SIG-M5 treated with dmso at 0.1 percent for 504 hours (cell line): Measurements from ENCODE around the gene HNF1A.

Experiments used
- DNase-seq: peaks from one replicate; lab custom pipeline; 2025; ENCODE audit not compliant: unreplicated experiment; lab: John Stamatoyannopoulos, UW

Gene HNF1A

DNA sequence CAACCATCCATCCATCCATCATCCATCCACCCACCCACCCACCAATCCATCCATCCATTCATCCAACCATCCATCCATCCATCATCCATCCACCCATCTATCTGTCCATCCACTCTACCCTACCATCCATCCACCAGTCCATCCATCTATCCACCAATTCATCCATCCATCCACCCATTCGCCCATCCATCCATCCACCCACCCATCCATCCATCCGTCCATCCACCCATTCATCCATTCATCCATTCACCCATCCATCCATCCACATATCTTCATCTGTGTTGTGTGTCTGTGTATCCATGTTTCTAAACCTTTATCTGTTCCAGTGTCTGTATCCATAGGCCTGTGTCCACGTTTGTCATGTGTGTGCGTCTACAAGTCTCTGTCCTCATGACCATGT is 9.9 kb downstream of the HNF1A start:
- no peak for DNase-seq

DNA sequence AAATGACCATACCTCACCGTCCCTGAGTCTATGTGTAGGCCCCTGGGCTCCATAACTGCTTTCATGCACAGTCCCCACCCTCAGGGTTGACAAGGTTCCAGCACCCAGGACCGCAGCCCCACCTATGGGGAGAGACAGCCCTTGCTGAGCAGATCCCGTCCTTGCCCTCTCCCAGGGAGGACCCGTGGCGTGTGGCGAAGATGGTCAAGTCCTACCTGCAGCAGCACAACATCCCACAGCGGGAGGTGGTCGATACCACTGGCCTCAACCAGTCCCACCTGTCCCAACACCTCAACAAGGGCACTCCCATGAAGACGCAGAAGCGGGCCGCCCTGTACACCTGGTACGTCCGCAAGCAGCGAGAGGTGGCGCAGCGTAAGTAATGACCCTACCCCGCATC is 10.3 kb downstream of the HNF1A start:
- no peak for DNase-seq

DNA sequence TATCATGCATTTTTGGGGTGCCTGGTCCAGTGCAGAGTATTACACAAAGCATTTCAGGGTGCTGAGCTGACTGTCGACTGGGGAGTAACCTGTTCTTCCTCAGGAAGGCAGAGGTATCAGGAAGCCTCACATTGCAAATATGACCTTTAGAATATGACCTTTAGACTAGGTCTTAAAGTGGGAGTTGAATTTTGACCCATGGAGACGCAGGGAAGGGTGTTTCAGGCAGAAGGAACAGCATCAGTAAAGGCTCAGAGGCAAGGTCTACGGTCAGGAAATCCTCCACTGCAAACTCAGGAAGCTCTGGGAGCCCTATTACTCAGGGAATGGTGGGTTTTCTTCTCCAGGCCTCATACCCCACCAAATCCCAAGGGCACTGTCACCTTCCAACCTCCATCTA is 11.3 kb downstream of the HNF1A start:
- no peak for DNase-seq

- no peak for DNase-seq
These were observed 12.2 kb downstream of the HNF1A start for GRCh38 chr12:120990487-120991055.

GRCh38 chr12:120991965-120992364 is 13.6 kb downstream of the HNF1A start:
- DNase-seq, result no peak

GRCh38 chr12:120992989-120993388 is 14.6 kb downstream of the HNF1A start:
- no peak for DNase-seq

- no peak for DNase-seq
These were observed 15.2 kb downstream of the HNF1A start for GRCh38 chr12:120993496-120993895.

GRCh38 chr12:120994059-120994458 is 15.7 kb downstream of the HNF1A start:
- no peak for DNase-seq

GRCh38 chr12:120994589-120995337 is 16.4 kb downstream of the HNF1A start:
- DNase-seq, result no peak

GRCh38 chr12:120996133-120996746 is 17.9 kb downstream of the HNF1A start:
- no peak for DNase-seq

DNA sequence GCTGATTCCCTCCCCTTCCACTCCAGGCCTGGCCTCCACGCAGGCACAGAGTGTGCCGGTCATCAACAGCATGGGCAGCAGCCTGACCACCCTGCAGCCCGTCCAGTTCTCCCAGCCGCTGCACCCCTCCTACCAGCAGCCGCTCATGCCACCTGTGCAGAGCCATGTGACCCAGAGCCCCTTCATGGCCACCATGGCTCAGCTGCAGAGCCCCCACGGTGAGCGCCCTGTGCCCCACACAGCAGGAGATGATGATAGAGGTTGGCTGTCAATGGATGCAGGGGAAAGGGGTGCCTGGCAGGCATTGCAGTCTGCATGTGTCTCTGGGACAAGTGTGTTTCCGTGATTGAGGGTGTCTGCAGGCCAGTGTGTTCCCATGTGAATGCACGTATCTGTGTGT is 19.1 kb downstream of the HNF1A start:
- no peak for DNase-seq

DNA sequence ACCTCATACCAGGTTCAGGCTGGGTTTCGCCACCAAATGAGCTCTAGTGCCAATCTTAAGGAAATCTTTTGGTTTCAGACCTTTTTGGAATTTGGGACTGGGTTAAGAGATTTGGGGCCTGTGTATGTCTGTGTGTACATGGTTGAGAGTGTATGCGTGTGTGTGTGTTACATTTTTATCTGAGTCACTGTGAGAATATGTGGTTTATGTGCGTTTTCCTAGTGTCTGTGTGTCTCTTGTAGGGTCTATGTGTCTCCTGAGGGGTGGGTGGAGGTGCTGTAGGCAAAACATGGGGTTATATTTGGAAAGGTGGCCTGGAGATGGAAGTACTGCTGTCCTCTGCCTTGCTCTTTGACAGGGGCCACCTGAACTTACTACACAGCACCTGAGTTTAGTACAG is 20.1 kb downstream of the HNF1A start:
- no peak for DNase-seq

- DNase-seq, result no peak
These were observed 21.1 kb downstream of the HNF1A start for GRCh38 chr12:120999191-121000120.

- no peak for DNase-seq
These were observed 22.2 kb downstream of the HNF1A start for GRCh38 chr12:121000530-121000929.

- no peak for DNase-seq
These were observed 22.7 kb downstream of the HNF1A start for GRCh38 chr12:121001060-121001459.

DNA sequence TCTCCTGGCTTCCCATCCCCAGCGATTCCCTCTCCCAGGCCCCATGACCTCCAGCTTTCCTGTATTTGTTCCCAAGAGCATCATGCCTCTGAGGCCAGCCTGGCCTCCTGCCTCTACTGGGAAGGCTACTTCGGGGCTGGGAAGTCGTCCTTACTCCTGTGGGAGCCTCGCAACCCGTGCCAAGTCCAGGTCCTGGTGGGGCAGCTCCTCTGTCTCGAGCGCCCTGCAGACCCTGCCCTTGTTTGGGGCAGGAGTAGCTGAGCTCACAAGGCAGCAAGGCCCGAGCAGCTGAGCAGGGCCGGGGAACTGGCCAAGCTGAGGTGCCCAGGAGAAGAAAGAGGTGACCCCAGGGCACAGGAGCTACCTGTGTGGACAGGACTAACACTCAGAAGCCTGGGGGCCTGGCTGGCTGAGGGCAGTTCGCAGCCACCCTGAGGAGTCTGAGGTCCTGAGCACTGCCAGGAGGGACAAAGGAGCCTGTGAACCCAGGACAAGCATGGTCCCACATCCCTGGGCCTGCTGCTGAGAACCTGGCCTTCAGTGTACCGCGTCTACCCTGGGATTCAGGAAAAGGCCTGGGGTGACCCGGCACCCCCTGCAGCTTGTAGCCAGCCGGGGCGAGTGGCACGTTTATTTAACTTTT is 23.6 kb downstream of the HNF1A start:
- no peak for DNase-seq

GRCh38 chr12:121003650-121004049 is 25.3 kb downstream of the HNF1A start:
- peak; percentile 36 for DNase-seq

DNA sequence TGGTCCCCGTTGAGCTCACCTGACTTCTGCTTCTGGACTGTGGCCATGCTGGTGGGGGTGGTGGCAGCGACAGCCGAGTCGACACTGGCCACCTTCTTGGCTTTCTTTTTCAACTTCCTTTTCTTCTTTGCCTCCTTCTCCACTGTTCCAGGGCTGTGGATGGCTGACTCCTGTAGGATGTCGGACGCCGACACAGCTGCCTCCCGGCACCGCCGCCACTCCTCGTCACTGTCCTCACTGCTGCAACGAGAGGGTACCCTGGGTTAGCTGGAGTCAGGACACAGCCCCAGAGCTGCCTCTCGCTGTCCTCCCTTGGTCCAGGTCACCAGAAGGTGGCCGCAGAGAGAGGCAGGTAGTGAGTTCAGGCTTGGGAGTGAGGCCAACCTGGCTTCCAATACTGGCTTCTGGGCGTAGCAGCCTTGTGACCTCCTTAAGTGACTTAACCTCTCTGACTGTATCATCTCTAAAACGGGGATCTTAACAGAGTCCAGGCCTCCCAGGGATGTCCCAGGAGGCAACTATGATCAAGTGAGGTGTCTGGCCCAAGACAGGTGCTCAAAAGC is 26.0 kb downstream of the HNF1A start:
- no peak for DNase-seq

GRCh38 chr12:121005346-121005815 is 27.0 kb downstream of the HNF1A start:
- DNase-seq, result peak; percentile 54

GRCh38 chr12:121008347-121009098 is 30.2 kb downstream of the HNF1A start:
- DNase-seq, result no peak
